GDM1 (cell line): ENCODE measurements around the gene MDH2.
"Not testable (repeated sequence)": the region's sequence is repeated elsewhere in the genome, so short reads cannot be mapped to it uniquely, and the experiment has no call there.

Source experiments
- DNase-seq: peaks from one replicate; lab custom pipeline; 2025; lab: John Stamatoyannopoulos, UW

Gene MDH2

DNA sequence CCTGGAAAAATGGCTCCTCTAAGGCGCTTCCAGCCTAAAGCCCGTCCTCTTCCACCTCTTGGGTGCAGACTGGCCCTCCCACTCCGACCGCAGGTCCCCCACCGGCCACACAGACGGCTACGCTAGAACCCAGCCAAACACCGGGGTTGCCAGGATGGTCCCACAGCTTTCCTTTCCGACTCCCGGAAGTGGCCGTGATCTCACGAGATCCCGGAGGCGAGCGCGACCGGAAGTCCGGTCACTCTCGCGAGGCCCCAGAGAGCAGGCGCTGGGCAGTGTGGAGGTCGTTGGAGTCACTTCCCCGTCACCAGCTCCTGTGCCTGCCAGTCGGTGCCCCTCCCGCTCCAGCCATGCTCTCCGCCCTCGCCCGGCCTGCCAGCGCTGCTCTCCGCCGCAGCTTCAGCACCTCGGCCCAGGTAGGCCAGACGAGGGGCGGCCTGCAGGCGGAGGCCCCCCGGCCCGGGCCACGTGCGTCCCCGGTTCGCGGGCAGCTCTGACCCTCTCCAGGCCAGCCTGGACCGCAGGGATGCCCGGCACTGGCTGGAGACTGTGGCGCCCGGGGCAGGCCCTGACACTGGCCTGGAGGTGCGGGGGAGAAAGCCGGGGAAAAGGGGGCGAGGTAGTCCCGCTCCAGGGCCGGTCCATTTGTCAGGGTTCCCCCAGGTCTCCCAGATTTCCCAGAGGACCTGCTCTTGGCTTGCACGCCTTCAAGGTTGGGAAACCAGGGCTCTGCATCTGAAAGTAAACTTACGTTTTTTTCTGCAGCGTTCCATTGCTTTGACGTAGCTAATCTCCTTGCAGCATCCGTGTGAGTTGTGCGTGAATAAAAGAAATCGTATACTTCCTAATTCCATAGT is at the start of gene MDH2, which contains the start of gene STYXL1:
MDH2 (plus strand) TSS at position 296 of the 857 bp plus-strand sequence; CDS start at position 351, 55 bp downstream.
STYXL1 (minus strand) TSS at position 190 of the 857 bp plus-strand sequence. CDS start 17,477 bp downstream, outside the sequence.
- peak; percentile 88 for DNase-seq

DNA sequence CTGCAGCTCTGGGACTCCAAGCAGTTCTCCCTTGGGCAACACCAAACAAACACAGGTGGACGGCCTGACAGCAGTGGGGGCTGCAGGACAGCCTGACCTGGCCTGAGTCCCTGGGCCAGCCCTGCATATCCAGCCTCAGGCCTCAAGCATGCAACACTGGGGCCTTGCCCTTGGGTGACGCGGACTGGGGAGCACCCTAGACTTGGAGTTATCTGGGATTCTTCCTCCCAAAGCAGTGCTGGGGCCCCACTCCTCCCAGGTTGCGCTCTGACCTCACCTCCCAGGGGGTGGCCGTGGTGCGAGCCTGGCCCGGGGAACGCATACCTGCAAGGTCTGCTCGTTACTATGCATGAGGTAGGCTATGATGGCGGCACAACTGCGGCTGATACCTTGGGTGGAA is 47.3 kb upstream of the MDH2 start:
- DNase-seq = no peak

GRCh38 chr7:76002139-76002538 is 45.8 kb upstream of the MDH2 start:
- no peak for DNase-seq

DNA sequence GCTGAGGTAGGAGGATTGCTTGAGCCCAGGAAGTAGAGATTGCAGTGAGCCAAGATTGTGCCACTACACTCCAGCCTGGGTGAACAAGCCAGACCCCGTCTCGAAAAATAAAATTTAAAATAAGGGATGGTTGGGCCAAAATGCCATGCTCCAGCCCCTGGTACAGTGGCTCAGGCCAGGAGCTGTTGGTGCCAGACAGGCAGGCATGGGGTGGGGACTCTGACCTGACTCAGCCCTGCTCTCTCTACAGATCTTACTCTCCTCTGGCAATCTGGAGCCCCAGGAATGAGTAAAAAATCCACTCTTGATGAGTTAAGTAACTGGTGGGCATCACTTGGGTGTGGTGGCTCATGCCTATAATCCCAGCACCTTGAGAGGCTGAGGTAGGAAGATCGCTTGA is 45.1 kb upstream of the MDH2 start:
- DNase-seq = no peak

- DNase-seq = no peak
Observed at GRCh38 chr7:76003351-76003750, 44.6 kb upstream of the MDH2 start.

GRCh38 chr7:76005004-76005403 is 42.9 kb upstream of the MDH2 start:
- not testable (repeated sequence) for DNase-seq

DNA sequence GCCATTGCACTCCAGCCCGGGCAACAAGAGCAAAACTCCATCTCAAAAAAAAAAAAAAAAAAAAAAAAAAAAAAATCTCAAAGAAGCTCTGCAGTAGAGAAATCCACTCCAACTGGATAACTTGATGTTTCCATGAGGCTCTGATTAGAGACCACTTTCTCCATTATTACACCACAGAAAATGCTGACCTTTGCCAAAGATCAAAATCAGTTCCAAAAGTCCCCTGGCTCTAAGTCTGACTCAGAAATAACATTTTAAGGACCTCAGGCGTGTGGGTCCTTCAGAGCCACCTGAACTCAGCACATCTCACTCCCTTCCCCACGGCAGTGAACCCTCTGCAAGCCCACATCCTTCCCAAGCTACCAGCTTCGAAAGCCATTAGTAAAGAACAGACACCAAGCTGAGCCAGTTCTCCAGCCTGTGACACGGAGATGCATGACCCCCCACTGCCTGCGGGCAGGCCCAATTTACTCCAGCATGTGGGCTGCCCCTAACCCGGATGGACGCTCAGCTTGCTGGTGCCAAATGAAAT is 39.7 kb upstream of the MDH2 start:
- no peak for DNase-seq

GRCh38 chr7:76009672-76010600 is 38.0 kb upstream of the MDH2 start:
- DNase-seq = no peak

GRCh38 chr7:76011442-76011861 is 36.5 kb upstream of the MDH2 start:
- no peak for DNase-seq

DNA sequence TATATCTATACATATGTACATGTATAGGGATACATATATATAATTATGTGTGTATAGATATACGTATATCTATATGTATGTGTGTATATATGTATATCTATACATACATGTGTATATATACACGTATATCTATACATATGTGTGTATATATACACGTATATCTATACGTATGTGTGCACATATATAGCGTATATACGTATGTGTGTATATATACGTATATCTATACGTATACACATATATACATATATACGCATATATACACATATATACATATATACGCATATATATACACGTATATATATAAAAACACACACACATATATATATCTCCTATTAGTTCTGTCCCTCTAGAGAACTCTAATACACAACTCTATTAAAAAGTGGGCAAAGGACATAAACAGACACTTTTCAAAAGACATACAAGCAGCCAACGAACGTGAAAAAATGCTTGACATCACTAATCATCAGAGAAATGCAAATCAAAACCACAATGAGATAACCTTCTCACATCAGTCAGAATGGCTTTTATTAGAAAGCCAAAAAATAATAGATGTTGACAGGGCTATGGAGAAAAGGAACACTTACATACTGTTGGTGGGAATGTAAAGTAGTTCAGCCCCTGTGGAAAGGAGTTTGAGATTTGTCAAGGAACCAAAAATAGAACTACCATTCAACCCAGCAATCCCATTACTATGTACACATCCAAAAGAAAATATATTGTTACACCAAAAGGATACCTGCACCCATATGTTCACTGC is 31.5 kb upstream of the MDH2 start:
- DNase-seq = no peak

DNA sequence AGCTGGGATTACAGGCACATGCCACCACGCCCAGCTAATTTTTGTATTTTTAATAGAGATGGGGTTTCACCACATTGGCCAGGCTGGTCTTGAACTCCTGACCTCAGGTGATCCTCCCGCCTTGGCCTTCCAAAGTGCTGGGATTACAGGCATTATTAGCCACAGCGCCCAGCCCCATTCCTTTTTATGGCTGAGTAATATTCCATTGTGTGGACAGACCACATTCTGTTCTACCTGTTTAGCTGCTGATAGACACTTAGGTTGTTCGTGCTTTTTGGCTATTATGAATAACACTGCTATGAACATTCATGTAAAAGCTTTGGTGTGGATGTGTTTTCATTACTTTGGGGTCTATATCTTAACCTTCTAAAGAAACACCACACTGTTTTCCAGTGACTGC is 29.4 kb upstream of the MDH2 start:
- not testable (repeated sequence) for DNase-seq

DNA sequence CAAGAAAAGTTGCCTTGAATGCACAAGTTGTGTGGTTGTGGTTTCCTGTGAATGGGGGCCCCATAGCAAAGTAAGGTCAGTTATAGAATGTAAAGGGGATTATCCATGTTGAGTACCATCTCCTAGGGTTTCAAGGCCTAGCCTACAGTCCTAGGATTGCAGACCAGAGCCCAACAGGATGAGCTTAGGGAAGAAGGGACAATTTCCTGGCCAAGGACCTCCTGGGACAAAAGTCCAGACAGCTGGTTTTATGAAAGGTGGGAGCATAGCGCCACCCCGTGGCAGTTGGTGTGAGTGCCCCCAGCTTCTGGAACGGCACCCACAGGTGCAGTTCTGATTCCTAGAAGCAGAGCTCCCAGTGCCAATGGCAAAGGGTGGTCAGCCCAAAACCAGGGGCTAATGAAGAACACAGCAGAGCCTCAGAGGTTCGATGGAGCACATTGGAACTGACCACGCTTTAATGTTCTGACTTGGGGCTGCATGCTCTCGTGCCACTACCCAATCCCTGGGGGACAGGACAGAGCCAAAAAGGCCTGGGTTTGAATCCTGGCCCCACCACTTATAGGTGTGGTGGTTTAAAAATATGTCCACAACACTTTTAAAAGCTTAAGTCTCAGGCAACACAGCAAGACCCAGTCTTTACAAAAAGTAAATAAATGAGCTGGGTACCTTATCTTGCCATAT is 27.7 kb upstream of the MDH2 start:
- peak; percentile 38 for DNase-seq

DNA sequence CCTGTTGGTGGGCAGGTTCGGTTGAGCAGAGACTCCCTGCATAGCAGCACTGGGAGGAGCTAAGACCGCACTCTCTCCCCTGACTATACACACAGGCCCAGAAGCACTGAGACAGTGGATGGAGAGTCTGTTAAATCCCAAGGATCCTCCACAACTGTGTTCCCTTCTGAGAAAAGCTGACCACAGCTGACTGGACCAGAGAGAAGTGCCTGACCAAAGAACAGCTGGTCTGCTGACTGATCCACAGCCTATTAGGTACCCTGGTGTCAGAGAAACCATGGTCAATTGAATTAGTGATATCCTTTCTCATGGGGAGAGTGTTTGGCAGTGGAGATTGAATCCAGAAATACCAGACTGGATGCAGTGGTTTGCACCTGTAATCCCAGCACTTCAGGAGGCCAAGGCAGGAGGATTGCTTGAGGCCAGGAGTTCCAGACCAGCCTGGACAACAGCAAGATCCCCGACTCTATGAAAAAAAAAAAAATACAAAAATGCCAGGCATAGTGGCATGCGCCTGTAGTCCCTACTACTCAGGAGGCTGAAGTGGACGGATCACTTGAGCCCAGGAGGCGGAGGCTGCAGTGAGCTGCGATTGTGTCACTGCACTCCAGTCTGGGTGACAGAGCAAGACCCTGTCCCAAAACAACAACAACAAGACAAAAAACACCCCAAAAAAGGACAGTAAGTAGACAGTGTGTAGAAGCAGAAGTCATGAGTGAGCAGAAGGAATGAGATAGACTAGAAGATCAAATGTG is 25.7 kb upstream of the MDH2 start:
- DNase-seq = no peak

- DNase-seq = peak; percentile 67
Observed at GRCh38 chr7:76023002-76023401, 24.9 kb upstream of the MDH2 start.

- DNase-seq = not testable (repeated sequence)
Observed at GRCh38 chr7:76029682-76030081, 18.2 kb upstream of the MDH2 start.

GRCh38 chr7:76031964-76032363 is 15.9 kb upstream of the MDH2 start:
- DNase-seq = no peak

DNA sequence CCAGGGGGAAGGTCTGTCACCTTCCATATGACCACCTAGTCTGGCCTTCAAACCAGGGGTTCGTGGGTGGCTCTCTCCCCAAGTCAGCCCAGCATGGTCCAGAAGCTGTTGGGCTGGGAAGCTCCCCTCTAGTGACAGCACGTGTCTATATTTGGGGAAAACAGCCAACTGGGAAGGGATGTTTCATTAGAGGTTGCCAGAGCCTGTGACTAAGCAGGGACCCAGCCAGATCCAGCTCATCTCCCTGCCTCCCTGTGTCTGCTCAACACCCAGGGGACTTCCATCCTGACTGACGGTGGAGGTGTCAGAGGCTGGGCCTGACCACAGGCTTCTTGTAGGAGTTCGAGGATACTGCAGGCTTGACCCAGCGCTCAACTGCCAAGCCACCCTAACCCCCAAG is 10.6 kb upstream of the MDH2 start:
- no peak for DNase-seq

- DNase-seq = no peak
Observed at GRCh38 chr7:76040126-76040525, 7.8 kb upstream of the MDH2 start.

DNA sequence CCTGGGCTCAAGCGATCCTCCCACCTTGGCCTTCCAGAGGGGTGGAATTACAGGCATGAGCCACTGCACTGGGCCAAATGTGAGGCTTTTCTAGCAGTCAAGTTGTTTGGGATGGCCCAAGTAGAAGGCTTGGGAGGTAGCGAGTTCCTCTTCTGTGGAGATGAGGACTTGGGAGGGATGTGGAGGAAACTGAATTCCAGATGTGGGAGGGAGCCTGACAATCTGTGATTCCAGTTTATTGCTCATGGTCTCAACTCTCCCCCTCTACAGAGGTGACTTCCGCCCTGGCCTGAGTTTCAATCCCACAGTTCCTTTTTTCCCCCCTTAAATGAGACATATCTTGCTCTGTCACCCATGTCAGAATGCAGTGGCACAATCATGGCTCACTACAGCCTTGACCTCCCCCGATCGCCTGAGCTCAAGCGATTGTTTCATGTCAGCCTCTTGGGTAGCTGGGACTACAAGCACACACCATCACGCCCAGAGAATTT is 3.5 kb upstream of the MDH2 start:
- no peak for DNase-seq

DNA sequence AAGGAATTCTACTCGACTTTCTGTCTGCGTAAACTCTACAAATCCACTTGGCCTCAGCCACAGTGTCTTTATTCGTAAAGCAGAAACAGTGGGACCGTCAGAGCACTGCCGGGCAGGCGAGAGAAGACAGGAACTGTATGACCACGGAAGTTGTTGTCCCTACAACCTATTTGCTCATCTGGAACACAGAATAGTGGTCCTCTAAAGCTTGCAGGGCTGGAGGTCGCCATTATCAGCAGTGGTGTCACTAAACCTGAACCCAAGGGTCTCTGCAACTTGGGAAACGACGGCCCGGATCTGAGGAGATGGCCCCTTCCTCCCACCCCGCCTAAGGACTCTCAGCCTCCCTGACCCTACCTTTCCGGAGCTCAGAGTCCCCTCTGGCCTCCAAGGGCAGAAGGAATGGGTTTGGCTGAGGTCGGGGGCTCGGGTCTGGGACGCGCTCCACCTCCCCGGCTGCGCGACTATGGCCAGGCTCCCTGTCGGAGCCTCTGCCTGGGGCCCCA is 548 bp upstream of the MDH2 start:
- no peak for DNase-seq
